ENCODE measurements around the gene CWC15. TPM values are rescaled to one million over a fixed set of nuclear protein-coding genes. Genes with fewer than 3 reads are reported as not detected.
"Not testable (repeated sequence)": the region's sequence is repeated elsewhere in the genome, so short reads cannot be mapped to it uniquely, and the experiment has no call there.

CWC15 gene
- total RNA-seq, 1 experiment from 2014 or later = 30.6 TPM

DNA sequence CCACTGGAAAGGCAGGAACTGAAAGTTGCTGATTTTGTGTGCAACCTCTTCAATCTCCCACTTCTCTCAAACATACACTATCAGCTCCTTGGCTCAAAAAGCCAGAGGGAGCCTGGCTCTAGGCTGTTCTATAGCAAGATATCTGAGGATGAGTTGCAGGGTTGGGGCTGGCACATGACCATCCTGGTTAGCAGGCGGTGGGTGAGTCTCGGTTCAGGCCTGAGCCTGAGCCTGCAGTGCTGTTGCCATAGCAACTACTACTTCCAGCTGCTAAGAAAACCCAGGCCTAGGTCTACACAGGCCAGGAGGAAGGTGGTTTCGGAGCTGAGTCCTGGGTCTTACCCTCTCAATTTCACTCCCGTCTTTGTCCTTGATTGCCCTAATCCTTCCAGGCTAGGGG lies 39.0 kb downstream of the CWC15 start:
- H3K36me3 ChIP-seq (replicated peaks; ENCODE audit: control insufficient read depth, insufficient read depth, low read length) = no peaks in the 10 kb centered on the region
- DNase-seq = peak; percentile 24

DNA sequence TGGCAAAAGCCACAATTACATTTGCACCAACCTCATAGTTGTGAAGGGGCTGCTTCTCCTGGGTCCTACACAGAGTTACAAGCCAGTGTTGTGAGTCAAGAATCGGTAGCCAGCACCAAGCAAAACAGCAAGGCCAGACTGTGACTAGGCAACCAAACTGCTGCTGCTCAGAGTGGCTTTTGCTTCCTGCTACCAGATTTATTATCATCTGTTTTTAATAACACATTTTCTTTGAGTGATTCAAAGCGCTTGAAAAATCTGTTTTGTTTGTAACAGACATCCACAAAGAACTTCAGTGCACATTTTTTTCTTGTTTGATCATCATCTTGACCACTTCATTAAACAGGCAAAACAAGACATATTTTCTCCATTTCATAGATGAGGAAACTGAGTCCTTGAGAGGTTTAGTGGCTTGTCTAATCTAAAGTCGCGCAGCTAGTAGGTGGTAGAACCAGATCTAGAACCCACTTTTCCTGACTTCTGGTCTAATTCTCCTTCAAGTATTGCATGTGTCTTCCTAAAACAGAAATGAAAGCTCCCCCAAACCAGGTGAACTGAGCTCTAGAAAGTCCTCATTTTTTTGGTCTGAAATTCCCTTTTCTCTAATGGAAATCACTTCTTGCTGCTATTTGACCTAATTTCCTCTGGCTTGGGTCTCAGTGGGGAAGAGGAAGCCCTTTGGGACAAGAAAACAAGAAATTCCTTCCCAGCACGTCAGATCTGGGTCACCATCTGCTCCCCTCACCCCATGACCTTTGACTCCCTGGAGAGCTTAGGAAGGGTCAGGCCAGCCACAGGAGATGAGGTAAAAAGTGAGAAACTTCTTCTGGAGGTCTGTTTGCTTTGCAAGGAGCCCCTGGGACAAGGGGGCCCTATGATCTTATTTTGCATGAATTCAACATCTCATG lies 39.9 kb downstream of the CWC15 start:
- DNase-seq = no peak
- Histone ChIP-seq H3K27me3 (ENCODE audit: control insufficient read depth, insufficient read depth, low read length) (no peaks in the 10 kb centered on the region), H3K4me3 (ENCODE audit: insufficient read depth, low read depth, low read length) (no peak overlapping the region), H3K36me3 (replicated peaks; ENCODE audit: control insufficient read depth, insufficient read depth, low read length) (no peaks in the 10 kb centered on the region)

More for the DNA sequence above, 39.0 kb downstream of the CWC15 start:
- H3K4me3 ChIP-seq (ENCODE audit: insufficient read depth, low read depth, low read length) = no peak overlapping the region
- H3K27me3 ChIP-seq (ENCODE audit: control insufficient read depth, insufficient read depth, low read length) = no peaks in the 10 kb centered on the region; the same call in 1 of the 2 replicates

DNA sequence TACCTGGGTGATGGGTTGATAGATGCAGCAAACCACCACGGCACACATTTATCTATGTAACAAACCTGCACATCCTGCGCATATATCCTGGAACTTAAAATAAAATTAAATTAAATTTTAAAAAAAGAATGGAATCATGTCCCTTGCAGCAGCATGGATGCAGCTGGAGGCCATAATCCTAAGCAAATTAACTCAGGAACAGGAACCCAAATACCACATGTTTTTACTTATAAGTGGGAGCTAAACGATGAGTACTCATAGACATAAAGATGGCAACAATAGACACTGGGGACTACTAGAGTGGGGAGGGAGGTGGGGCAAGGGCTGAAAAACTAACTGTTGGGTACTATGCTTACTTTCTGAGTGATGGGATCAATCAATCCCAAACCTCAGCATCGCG lies 40.9 kb downstream of the CWC15 start:
- DNase-seq = no peak
- H3K27me3 ChIP-seq (ENCODE audit: control insufficient read depth, insufficient read depth, low read length) = no peaks in the 10 kb centered on the region
- H3K36me3 ChIP-seq (replicated peaks; ENCODE audit: control insufficient read depth, insufficient read depth, low read length) = no peaks in the 10 kb centered on the region
- H3K4me3 ChIP-seq (ENCODE audit: insufficient read depth, low read depth, low read length) = no peak overlapping the region

DNA sequence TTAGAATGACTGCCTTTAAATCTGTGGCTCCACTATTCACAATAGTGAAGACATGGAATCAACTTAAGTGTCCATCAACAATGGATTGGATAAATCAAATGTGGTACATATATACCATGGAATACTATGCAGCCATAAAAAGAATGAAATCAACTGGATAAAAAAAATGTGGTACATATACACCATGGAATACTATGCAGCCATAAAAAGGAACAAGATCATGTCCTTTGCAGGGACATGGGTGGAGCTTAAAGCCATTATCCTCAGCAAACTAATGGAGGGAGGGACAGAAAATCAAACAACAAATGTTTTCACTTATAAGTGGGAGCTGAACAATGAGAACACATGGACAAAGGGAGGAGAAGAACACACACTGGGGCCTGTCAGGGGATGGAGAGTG lies 41.3 kb downstream of the CWC15 start:
- DNase-seq; H3K36me3 ChIP-seq (replicated peaks; ENCODE audit: control insufficient read depth, insufficient read depth, low read length); H3K27me3 ChIP-seq (ENCODE audit: control insufficient read depth, insufficient read depth, low read length); H3K4me3 ChIP-seq (ENCODE audit: insufficient read depth, low read depth, low read length): not testable (repeated sequence)

DNA sequence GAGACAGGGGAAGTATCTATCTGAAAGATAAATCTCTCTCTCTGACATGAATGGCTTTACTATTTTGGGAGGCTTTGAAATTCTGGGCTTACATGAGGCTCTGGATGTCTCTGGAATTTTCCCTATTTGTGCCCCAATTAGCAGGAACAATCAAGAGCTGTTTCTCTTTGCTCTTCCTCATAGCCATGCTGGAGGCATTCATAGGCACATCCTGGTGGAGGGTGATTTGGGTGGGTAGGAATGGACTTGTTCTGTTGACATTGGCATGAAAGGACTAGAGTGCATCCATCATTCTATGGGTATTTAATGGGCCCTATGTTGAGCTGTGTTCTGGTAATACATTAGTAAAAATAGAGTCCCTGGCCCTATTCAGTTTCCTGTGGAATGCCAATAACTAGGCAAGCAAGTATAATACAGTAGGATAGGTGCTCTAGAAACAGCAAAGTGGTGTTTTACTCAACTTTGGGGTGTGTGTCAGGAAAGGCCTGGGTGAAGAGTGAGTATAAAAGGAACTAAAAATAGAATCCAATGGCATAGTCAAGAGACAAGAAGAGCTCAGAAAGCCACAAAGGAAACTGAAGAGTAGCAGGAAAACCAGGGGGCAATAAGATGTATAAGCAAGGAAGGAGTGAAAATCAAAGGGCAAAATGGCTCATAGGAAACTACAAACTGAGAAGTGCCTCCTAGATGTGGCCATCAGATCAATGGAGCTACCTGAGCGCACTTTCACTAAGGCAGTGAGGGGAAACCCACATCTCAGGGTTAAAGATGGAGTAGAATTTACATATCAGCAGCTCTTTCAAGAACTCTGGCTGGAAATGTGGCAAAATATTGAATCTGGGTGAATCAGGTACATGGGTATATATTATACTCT lies 45.0 kb downstream of the CWC15 start:
- DNase-seq = no peak
- H3K36me3 ChIP-seq (replicated peaks; ENCODE audit: control insufficient read depth, insufficient read depth, low read length) = no peaks in the 10 kb centered on the region
- no peaks in the 10 kb centered on the region for H3K27me3 ChIP-seq (ENCODE audit: control insufficient read depth, insufficient read depth, low read length)
- H3K4me3 ChIP-seq (ENCODE audit: insufficient read depth, low read depth, low read length) = no peak overlapping the region

DNA sequence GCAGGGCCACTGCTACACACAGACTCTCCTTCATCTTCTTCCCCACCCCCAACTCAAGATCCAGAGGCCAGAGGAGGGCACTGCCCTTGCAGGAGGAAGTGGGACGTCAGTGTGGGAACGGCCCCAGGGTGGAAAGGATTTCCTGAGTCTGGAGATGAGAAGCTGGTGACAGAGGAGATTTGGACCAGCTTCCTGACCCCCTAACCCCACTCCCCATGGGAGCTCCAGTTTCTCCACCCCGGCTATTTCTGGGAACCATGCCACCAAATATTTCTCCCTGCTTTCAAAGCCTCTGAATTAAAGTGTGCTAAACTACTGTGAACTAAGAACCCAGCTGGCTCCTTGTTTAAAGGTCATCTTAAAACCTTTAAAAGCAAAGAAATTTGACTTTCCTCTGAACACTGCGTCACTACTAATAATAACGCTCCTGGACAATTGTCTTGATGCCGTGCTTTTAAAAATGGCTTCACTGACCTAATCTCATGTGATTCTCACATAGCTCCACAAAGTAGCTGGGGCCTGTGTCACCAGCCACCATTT lies 46.6 kb downstream of the CWC15 start:
- Histone ChIP-seq H3K4me3 (ENCODE audit: insufficient read depth, low read depth, low read length) (no peak overlapping the region), H3K27me3 (ENCODE audit: control insufficient read depth, insufficient read depth, low read length) (no peaks in the 10 kb centered on the region), H3K36me3 (replicated peaks; ENCODE audit: control insufficient read depth, insufficient read depth, low read length) (no peaks in the 10 kb centered on the region)
- no peak for DNase-seq

DNA sequence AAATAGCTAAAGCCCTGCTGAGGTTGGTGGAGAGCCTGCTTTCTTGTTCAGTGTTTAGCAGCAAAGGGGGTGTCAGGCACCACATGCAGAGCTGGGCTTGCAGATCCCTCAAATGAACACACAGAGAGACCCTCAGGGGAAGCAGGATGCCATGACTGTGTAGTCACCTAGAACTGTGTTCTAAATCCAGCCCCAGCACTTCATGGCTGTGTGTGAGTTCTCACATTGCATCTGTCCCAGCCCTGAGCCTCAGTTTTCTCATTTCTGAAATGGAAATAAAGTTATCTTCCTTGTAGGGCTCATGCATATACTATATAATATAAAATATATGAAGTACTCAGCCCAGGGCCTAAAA lies 47.1 kb downstream of the CWC15 start:
- Histone ChIP-seq H3K27me3 (ENCODE audit: control insufficient read depth, insufficient read depth, low read length) (no peaks in the 10 kb centered on the region), H3K4me3 (ENCODE audit: insufficient read depth, low read depth, low read length) (no peak overlapping the region), H3K36me3 (replicated peaks; ENCODE audit: control insufficient read depth, insufficient read depth, low read length) (no peaks in the 10 kb centered on the region)
- DNase-seq = no peak

DNA sequence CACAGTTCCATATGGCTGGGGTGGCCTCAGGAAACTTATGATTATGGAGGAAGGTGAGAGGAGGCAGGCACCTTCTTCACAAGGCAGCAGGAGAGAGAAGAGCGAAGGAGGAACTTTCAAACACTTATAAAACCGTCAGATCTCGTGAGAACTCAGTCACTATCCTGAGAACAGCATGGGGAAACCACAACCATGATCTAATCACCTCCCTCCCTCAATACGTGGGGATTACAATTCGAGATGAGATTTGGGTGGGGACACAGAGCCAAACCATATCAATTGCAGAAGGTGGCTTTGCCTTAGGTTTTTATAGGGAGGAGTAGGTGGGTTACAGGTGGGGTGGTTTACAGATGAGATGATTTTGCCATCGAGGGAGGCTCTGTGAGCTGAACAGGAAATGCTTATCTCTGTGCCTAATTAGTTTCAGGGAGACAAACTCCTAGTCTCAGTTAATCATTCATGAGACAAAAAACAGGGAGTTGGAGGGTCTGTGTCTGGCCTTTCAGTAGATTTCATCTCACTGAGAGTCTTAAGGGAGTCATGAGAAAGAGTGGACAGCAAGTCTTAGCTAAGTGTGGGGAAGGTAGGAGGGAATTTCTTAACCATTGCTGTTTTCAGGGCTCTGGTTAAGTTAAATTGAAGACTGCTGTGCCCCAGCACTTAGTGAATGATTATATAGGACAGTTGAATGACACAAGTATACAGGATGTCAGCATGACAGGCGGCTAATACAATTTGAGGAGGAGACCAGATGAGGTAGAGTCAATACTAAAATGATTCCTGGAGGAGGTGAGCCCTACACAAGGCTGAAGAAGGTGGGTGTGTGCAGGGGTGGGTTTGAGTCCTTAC lies 47.7 kb downstream of the CWC15 start:
- no peaks in the 10 kb centered on the region for H3K36me3 ChIP-seq (replicated peaks; ENCODE audit: control insufficient read depth, insufficient read depth, low read length)

DNA sequence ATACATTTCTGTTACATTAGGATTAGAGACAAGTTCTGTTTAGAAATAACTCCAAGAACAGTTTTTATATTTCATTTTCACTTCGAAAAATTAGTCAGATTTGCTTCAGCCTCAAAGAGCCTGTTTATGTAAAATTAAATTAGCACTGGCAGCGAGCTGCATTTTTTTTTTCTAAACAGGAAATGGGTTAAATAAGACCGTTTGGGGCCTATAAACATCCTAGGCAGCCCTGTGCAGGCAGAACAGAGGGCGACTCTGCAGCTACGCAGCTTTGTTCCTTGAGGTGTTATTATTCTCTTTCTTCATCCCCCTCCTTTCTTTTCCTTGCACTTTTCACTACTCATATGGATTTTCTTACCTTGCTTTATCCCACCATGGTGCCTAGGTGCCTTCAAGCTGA lies 48.7 kb downstream of the CWC15 start:
- Histone ChIP-seq H3K27me3 (ENCODE audit: control insufficient read depth, insufficient read depth, low read length) (no peaks in the 10 kb centered on the region; the same call in 1 of the 2 replicates), H3K4me3 (ENCODE audit: insufficient read depth, low read depth, low read length) (no peak overlapping the region), H3K36me3 (replicated peaks; ENCODE audit: control insufficient read depth, insufficient read depth, low read length) (no peaks in the 10 kb centered on the region)
- no peak for DNase-seq

More for the DNA sequence above, 47.7 kb downstream of the CWC15 start:
- no peak for DNase-seq
- Histone ChIP-seq H3K4me3 (ENCODE audit: insufficient read depth, low read depth, low read length) (no peak overlapping the region), H3K27me3 (ENCODE audit: control insufficient read depth, insufficient read depth, low read length) (no peaks in the 10 kb centered on the region; the same call in 1 of the 2 replicates)

DNA sequence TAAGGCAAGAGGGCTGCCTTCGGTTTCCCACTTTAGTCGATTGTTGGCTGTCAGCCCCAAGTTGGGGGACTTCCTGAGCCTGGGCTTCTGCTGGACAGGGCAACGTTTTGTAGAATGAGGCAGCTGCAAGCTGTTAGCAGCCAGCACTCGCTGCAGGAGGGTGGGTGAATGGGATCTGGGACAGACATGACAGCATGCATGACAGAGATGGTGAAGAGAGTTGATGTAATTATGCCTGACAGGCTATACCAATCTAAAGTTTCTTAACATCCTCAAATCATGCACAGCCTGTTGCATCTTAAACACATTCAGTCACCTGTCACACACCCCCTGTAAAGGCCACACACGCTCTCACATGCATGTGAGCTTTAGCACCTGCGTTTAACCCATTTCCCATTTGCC lies 49.2 kb downstream of the CWC15 start:
- H3K36me3 ChIP-seq (replicated peaks; ENCODE audit: control insufficient read depth, insufficient read depth, low read length) = no peaks in the 10 kb centered on the region
- H3K4me3 ChIP-seq (ENCODE audit: insufficient read depth, low read depth, low read length) = no peak overlapping the region
- DNase-seq = no peak
- no peaks in the 10 kb centered on the region; the same call in 1 of the 2 replicates for H3K27me3 ChIP-seq (ENCODE audit: control insufficient read depth, insufficient read depth, low read length)

DNA sequence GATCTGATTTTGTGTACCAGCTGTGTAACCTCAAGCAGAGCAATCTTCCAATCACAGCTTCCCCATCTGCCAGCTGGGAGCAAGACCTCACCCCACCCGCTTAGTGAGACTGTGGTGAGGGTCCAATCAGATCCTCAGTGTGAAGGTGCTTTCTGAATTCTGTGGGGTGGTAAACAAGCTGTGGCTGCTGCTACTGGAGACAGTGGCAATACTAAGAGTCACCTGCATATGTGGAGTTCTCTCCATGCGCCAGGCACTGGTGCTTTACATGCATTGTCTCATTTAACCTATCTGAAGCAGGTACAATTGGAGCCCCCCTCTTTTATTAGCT lies 50.4 kb downstream of the CWC15 start:
- H3K36me3 ChIP-seq (replicated peaks; ENCODE audit: control insufficient read depth, insufficient read depth, low read length) = no peaks in the 10 kb centered on the region
- H3K4me3 ChIP-seq (ENCODE audit: insufficient read depth, low read depth, low read length) = no peak overlapping the region
- no peaks in the 10 kb centered on the region; the same call in 1 of the 2 replicates for H3K27me3 ChIP-seq (ENCODE audit: control insufficient read depth, insufficient read depth, low read length)
- DNase-seq = no peak

DNA sequence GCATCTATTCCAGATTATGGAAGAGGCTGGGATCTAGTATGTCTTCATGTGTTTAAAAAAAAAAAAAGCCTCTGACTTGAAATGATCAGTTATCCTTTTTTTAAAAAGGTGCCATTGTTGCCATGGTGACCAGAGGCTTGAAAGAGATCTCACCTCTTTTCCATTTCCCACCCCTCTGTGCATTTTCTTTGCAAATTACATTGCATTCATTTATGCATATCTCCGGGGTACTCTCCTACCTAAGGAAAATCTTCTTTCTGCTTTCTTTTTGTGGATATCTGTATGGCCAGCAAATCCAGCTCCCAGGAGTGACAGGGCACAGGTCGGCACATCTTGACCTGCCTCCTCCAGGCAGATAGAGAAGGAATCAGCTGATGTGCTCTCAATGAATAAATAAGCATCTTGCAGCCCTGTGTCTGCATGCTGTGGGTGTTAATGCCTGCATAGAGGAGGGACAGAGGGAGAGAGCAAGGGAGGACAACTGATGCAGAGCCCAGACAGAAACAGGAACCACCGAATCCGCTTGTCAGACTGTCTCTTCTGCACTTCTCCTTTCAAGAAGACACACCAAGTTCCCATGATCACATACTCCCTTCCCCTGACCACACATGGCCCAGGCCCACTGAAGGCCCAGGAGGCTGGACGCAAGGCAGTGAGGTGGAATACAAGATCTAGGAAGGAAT lies 50.9 kb downstream of the CWC15 start:
- H3K36me3 ChIP-seq (replicated peaks; ENCODE audit: control insufficient read depth, insufficient read depth, low read length) = no peaks in the 10 kb centered on the region
- no peaks in the 10 kb centered on the region; the same call in 1 of the 2 replicates for H3K27me3 ChIP-seq (ENCODE audit: control insufficient read depth, insufficient read depth, low read length)
- no peak overlapping the region for H3K4me3 ChIP-seq (ENCODE audit: insufficient read depth, low read depth, low read length)
- DNase-seq = no peak

DNA sequence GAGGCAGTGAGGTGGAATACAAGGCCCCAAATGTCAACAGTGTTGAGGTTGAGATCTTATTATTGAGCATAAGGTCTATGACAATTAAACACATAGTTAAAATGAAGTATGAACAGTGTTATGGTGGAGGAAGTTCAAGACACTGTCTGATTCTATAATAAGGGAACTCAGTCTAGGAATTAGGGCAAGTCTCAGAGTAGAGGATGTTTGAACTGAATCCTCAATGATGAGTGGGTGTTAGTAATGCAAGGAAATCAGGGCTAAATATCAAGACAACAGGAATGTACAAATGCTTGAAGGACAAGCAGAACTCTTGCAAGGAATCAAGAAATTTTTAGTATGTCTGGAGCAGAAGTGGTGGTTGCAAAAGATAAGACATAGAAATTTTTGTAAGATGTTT lies 53.0 kb downstream of the CWC15 start:
- Histone ChIP-seq H3K36me3 (replicated peaks; ENCODE audit: control insufficient read depth, insufficient read depth, low read length) (no peaks in the 10 kb centered on the region), H3K27me3 (ENCODE audit: control insufficient read depth, insufficient read depth, low read length) (no peaks in the 10 kb centered on the region; the same call in 1 of the 2 replicates), H3K4me3 (ENCODE audit: insufficient read depth, low read depth, low read length) (no peak overlapping the region)
- DNase-seq = no peak

Measured in H7 (cell line).